Neuronal stem cell (in vitro differentiated cells): ENCODE results near the gene SUGP2.

Experiments
- DNase-seq: peaks from one replicate; pipeline ENCODE4 v3.0.0-alpha.2; 2013; ENCODE audit warnings: low spot score
- H2AFZ ChIP-seq: one replicate; pipeline ENCODE4 v1.6.1; 2013; ENCODE audit warnings: mild to moderate bottlenecking, low read length, inconsistent platforms
- H2AK5ac ChIP-seq: 2 replicates; pipeline ENCODE4 v1.6.1; 2013; ENCODE audit warnings: low read depth, mild to moderate bottlenecking, inconsistent platforms, low read length, moderate library complexity, mixed read lengths
- H2BK120ac ChIP-seq: 2 replicates; pipeline ENCODE4 v1.6.1; 2013; ENCODE audit warnings: low read depth, mild to moderate bottlenecking, inconsistent platforms, low read length, moderate library complexity, mixed read lengths
- H2BK12ac ChIP-seq: one replicate; pipeline ENCODE4 v1.6.1; 2013; ENCODE audit warnings: low read length, inconsistent platforms
- H2BK15ac ChIP-seq: 2 replicates; pipeline ENCODE4 v1.6.1; 2013; ENCODE audit warnings: mild to moderate bottlenecking, low read length, inconsistent platforms, mixed read lengths
- H2BK5ac ChIP-seq: one replicate; pipeline ENCODE4 v1.6.1; 2013; ENCODE audit warnings: inconsistent platforms, mild to moderate bottlenecking, low read length, moderate library complexity
- H3K14ac ChIP-seq: one replicate; pipeline ENCODE4 v1.6.1; 2013; ENCODE audit warnings: low read length, inconsistent platforms
- H3K18ac ChIP-seq: 2 replicates; pipeline ENCODE4 v1.6.1; 2013; ENCODE audit warnings: low read length, inconsistent platforms
- H3K23ac ChIP-seq: 2 replicates; pipeline ENCODE4 v1.6.1; 2013; ENCODE audit warnings: low read depth, mild to moderate bottlenecking, mixed read lengths, low read length, inconsistent platforms; ENCODE audit not compliant: poor library complexity
- H3K27ac ChIP-seq: replicated peaks from 3 replicates; pipeline ENCODE4 v1.5.1; 2013; ENCODE audit warnings: low read length, inconsistent platforms
- H3K27me3 ChIP-seq, 3 experiments: 2 replicates each; pipeline ENCODE4 v1.6.1; 2013; ENCODE audit warnings: low read length in 3 of 3, mild to moderate bottlenecking in 2 of 3, inconsistent platforms in 1 of 3, low read depth in 1 of 3, mixed read lengths in 1 of 3, moderate library complexity in 1 of 3; ENCODE audit not compliant: control insufficient read depth in 3 of 3, insufficient read depth in 3 of 3
- H3K36me3 ChIP-seq, 2 donors: replicated peaks in 1 of 2; 2 replicates each; pipeline ENCODE4 v1.6.1; 2013; ENCODE audit warnings: low read length in 2 of 2; ENCODE audit not compliant: control insufficient read depth in 2 of 2, insufficient read depth in 2 of 2
- H3K4ac ChIP-seq: 2 replicates; pipeline ENCODE4 v1.6.1; 2013; ENCODE audit warnings: inconsistent platforms, mild to moderate bottlenecking, low read length, moderate library complexity
- H3K4me1 ChIP-seq, 2 donors: 1 replicate in 1 of 2; 2 replicates in 1 of 2; pipeline ENCODE4 v1.6.1; 2013; ENCODE audit warnings: low read length in 2 of 2, low read depth in 1 of 2; ENCODE audit not compliant: control insufficient read depth in 2 of 2, insufficient read depth in 1 of 2
- H3K4me2 ChIP-seq: one replicate; pipeline ENCODE4 v1.6.1; 2013; ENCODE audit warnings: mild to moderate bottlenecking, low read length, inconsistent platforms; ENCODE audit not compliant: insufficient read depth, poor library complexity, severe bottlenecking
- H3K4me3 ChIP-seq, 2 donors: 2 replicates each; pipeline ENCODE4 v1.5.1; 2013; ENCODE audit warnings: low read length in 2 of 2, mild to moderate bottlenecking in 2 of 2, inconsistent platforms in 1 of 2, moderate library complexity in 1 of 2
- H3K79me1 ChIP-seq: one replicate; pipeline ENCODE4 v1.6.1; 2013; ENCODE audit warnings: low read depth, mild to moderate bottlenecking, inconsistent platforms, low read length, moderate library complexity
- H3K9ac ChIP-seq: one replicate; pipeline ENCODE4 v1.6.1; 2013; ENCODE audit warnings: mild to moderate bottlenecking, low read depth, low read length, inconsistent platforms; ENCODE audit not compliant: poor library complexity
- H3K9me3 ChIP-seq, 2 donors: replicated peaks in 1 of 2; 2 replicates each; pipeline versions ENCODE3 to v1.6.1; 2013; ENCODE audit warnings: low read length in 2 of 2, mild to moderate bottlenecking in 2 of 2, inconsistent platforms in 1 of 2, low read depth in 1 of 2, mixed read lengths in 1 of 2, moderate library complexity in 1 of 2; ENCODE audit not compliant: control insufficient read depth in 2 of 2, insufficient read depth in 1 of 2
- H4K8ac ChIP-seq: one replicate; pipeline ENCODE4 v1.6.1; 2013; ENCODE audit warnings: low read depth, mild to moderate bottlenecking, inconsistent platforms, low read length, moderate library complexity
- H4K91ac ChIP-seq: one replicate; pipeline ENCODE4 v1.6.1; 2013; ENCODE audit warnings: low read length, low read depth, mild to moderate bottlenecking, inconsistent platforms; ENCODE audit not compliant: poor library complexity
- WGBS, 2 donors: extraction: QIAGEN DNeasy Blood & Tissue Kit; methylation state at CpG; one replicate each; pipeline ENCODE4 v1.1.7; 2013; ENCODE audit warnings: missing lambda C conversion rate in 2 of 2, mixed read lengths in 1 of 2; ENCODE audit not compliant: insufficient read length in 2 of 2, insufficient replicate concordance in 1 of 2; ENCODE audit errors: extremely low coverage in 2 of 2; 5-methylcytosine and 5-hydroxymethylcytosine counted together

Gene SUGP2

DNA sequence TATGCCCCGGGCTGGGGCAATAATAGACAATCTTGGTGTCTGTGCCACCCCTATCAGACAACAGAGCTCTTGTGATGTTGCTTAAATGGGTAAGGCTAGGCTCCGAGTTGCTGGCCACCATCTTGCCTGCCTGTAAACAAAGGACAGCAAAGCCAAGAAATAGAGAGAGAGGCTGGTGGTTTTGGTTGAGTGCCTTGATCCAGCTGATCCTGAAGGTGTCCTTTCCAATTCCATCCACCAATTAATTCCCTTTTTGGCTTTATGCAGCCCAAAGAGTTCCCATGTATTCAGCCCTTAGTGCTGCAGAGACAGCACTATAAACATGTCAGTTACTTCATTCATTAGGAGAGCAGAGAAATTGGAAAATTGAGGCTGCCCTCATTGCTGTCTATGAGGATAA lies 50.6 kb downstream of the SUGP2 start:
- Histone ChIP-seq H3K18ac (no peak overlapping the region), H3K14ac (no peak overlapping the region)

DNA sequence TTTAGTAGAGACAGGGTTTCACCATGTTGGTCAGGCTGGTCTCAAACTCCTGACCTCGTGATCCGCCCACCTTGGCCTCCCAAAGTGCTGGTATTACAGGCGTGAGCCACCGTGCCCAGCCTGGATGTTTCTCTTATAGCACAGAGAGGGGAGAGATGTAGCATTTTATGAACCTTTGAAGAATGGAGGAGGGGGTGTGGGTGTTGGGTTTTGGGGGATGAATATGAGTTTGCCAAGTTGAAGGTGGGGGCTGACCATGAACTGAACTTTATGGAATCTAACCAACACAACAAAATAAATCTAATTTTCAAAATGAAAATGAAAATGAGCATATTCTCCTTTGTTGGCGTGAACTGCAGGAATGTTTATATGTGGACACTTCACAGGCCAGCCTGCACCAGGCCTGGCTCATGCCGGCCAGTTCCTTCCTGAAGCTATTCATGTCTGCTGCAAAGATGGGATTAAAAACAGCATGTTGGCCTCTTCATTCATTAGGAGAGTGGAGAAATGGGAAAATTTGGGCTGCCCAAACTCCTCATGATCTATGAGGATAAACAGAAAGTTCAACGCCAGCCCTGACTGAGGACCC lies 52.8 kb downstream of the SUGP2 start:
- H3K4me3 ChIP-seq: no peak overlapping the region
- no peaks in the 10 kb centered on the region for H3K79me1 ChIP-seq
- no CpG with 5 or more reads among the region's 7 CpGs for WGBS, 2 donors
- no peak overlapping the region for H4K8ac ChIP-seq
- H3K18ac ChIP-seq: no peak overlapping the region
- H3K23ac ChIP-seq: no peak overlapping the region
- no peak for DNase-seq
- no peak overlapping the region for H3K14ac ChIP-seq
- no peak overlapping the region for H2BK5ac ChIP-seq
- no peak overlapping the region for H4K91ac ChIP-seq
- peaks cover 3 to 6% of the 10 kb centered on the region in 2 donors for H3K4me1 ChIP-seq
- no peak overlapping the region for H2BK12ac ChIP-seq
- no peak overlapping the region for H2BK120ac ChIP-seq
- H3K27ac ChIP-seq: no peak overlapping the region
- no peaks in the 10 kb centered on the region for H3K27me3 ChIP-seq
- no peaks in the 10 kb centered on the region for H3K9me3 ChIP-seq
- no peak overlapping the region for H3K4ac ChIP-seq
- no peak overlapping the region for H2BK15ac ChIP-seq
- no peak overlapping the region for H2AK5ac ChIP-seq
- H3K36me3 ChIP-seq: no peaks in the 10 kb centered on the region
- no peak overlapping the region for H3K9ac ChIP-seq
- no peak overlapping the region for H2AFZ ChIP-seq
- no peak overlapping the region for H3K4me2 ChIP-seq

More for the DNA sequence above, 50.6 kb downstream of the SUGP2 start:
- Histone ChIP-seq H2BK5ac (no peak overlapping the region), H2AFZ (no peak overlapping the region), H2BK120ac (no peak overlapping the region), H2AK5ac (no peak overlapping the region), H3K79me1 (no peaks in the 10 kb centered on the region), H3K9ac (no peak overlapping the region), H3K4me1 (peaks cover 3 to 6% of the 10 kb centered on the region in 2 donors), H3K4ac (no peak overlapping the region), H2BK15ac (no peak overlapping the region), H3K27ac (no peak overlapping the region), H3K4me2 (no peak overlapping the region), H4K8ac (no peak overlapping the region), H3K23ac (no peak overlapping the region), H3K36me3 (no peaks in the 10 kb centered on the region), H2BK12ac (no peak overlapping the region), H3K27me3 (no peaks in the 10 kb centered on the region), H3K4me3 (no peak overlapping the region), H3K9me3 (no peaks in the 10 kb centered on the region), H4K91ac (no peak overlapping the region)
- WGBS, 2 donors: no CpG with 5 or more reads among the region's 2 CpGs
- DNase-seq: no peak

DNA sequence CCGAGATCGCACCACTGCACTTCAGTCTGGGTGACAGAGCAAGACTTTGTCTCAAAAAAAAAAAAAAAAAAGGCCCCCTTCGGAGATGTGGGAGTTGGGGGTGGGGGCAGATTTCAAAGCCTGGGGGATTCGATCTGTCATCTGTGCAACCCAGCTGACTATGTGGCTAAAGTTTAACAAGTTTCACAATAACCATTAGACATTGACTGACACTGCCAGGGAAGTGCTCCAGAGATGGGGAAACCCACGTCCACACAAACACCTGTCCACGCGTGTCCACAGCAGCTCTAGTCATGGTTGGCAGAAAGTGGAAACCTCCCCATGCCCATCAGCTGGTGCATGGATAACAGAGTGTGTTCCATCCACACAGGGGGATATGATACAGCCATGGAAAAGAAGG lies 54.7 kb downstream of the SUGP2 start:
- Histone ChIP-seq H3K9ac (no peak overlapping the region), H2BK5ac (no peak overlapping the region), H2AFZ (no peak overlapping the region), H3K4me1 (peaks cover 0 to 3% of the 10 kb centered on the region in 2 donors), H2BK15ac (no peak overlapping the region), H3K36me3 (no peaks in the 10 kb centered on the region), H2BK12ac (no peak overlapping the region), H3K27ac (no peak overlapping the region), H3K79me1 (no peaks in the 10 kb centered on the region), H2AK5ac (no peak overlapping the region), H4K8ac (no peak overlapping the region), H3K14ac (no peak overlapping the region), H2BK120ac (no peak overlapping the region), H3K4me2 (no peak overlapping the region), H3K18ac (no peak overlapping the region), H3K4ac (no peak overlapping the region), H3K9me3 (no peaks in the 10 kb centered on the region), H3K4me3 (no peak overlapping the region), H3K23ac (no peak overlapping the region), H3K27me3 (no peaks in the 10 kb centered on the region), H4K91ac (no peak overlapping the region)
- no CpG with 5 or more reads among the region's 7 CpGs for WGBS, 2 donors
- DNase-seq: no peak

DNA sequence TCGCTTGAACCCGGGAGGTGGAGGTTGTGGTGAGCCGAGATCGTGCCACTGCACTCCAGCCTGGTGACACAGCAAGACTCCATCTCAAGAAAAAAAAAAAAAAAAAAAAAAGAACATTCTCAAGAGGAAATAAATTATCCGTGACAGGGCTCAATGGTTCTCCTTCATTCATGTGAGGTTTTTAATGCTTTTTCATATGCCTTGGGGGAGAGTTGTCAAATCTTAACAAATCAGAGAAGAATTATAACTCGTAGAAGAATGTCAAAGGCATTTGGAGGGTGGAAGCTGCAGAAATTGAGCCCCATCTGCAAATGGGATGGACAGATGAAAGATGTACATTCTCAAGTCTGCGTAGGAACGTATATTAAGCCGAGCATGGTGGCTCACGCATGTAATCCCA lies 57.4 kb downstream of the SUGP2 start:
- no CpG with 5 or more reads among the region's 10 CpGs for WGBS, 2 donors
- Histone ChIP-seq H2AK5ac (no peak overlapping the region), H3K27me3 (no peaks in the 10 kb centered on the region), H3K79me1 (no peaks in the 10 kb centered on the region), H3K4ac (no peak overlapping the region), H2BK12ac (no peak overlapping the region), H3K4me1 (peaks cover 0 to 3% of the 10 kb centered on the region in 2 donors), H3K9ac (no peak overlapping the region), H2AFZ (no peak overlapping the region), H3K27ac (no peak overlapping the region), H3K9me3 (no peaks in the 10 kb centered on the region), H3K18ac (no peak overlapping the region), H3K36me3 (no peaks in the 10 kb centered on the region), H4K8ac (no peak overlapping the region), H3K4me3 (no peak overlapping the region), H2BK5ac (no peak overlapping the region), H2BK120ac (no peak overlapping the region), H3K4me2 (no peak overlapping the region), H3K14ac (no peak overlapping the region), H2BK15ac (no peak overlapping the region), H4K91ac (no peak overlapping the region), H3K23ac (no peak overlapping the region)
- DNase-seq: no peak
